Measurements from ENCODE around the gene FNDC11.
A peak's percentile ranks its signal among the peaks of the same experiment; 100 is the strongest.
"Not testable (repeated sequence)": the region's sequence is repeated elsewhere in the genome, so short reads cannot be mapped to it uniquely, and the experiment has no call there.

FNDC11 gene

DNA sequence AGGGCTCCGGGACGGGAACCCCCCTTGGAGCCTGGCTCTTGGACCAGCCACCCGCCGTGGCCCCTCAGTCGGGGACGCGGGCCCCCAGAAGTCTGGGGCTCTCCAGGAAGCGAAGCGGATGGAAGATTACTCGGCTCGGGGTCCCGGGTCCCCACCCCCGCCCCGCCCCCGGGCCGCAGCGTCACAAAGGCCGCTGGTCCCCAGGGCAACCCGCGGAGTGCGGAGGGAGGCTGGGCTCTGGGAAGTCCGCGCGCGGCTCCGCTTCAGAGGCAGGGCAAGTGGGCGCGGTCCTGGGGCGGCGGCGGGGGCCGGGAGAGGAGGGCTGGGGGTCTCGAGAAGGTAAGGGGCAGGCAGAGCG is at the start of gene FNDC11:
TSS of gene FNDC11 (plus strand) at position 227 of the 358 bp plus-strand sequence. CDS start 1,505 bp downstream, outside the sequence.
- DNase-seq (ENCODE audit: low spot score): peak; percentile 58

DNA sequence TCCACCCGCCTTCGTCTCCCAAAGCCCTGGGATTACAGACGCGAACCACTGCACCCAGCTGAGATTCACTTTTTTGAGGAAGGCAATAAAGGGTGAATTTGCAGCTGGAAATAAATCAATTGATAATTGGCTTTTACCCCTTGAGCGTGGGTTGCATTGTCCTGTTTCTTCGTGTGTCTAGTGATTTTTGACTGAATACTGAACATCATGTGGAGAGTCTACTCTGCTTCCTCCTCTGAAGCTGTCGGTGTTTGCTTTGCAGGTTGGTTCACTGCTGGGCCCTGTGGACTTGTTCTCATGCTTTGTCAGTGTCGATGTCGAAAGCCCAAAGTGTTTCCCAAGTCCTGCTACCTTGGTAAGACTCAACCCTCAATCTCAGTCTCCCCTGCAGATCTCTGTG is 49.3 kb upstream of the FNDC11 start:
- no peak for DNase-seq (ENCODE audit: low spot score)

- no peak for DNase-seq (ENCODE audit: low spot score)
These were observed 48.7 kb upstream of the FNDC11 start for GRCh38 chr20:63505281-63505680.

GRCh38 chr20:63505723-63506122 is 48.2 kb upstream of the FNDC11 start:
- no peak for DNase-seq (ENCODE audit: low spot score)

GRCh38 chr20:63507083-63507743 is 46.7 kb upstream of the FNDC11 start:
- DNase-seq (ENCODE audit: low spot score): no peak

GRCh38 chr20:63508072-63508768 is 45.7 kb upstream of the FNDC11 start:
- no peak for DNase-seq (ENCODE audit: low spot score)

GRCh38 chr20:63509088-63509564 is 44.8 kb upstream of the FNDC11 start:
- no peak for DNase-seq (ENCODE audit: low spot score)

DNA sequence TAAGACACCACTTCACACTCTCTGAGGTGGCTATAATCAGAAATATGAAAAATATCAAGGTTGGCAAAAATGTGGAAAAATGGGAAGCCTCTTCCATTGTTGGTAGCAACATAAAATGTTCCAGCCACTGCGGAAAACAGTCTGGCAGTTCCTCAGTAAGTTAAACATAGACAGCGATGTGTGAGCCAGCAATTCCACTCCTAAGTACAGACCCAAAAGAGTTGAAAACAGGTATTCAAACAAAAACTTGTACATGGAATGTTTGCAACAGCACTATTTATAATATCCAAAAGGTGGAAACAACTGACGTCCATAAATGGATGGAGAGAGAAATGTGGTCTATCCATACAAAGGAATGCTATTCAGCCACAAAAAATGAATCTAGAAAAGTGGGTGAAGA is 40.8 kb upstream of the FNDC11 start:
- DNase-seq (ENCODE audit: low spot score): no peak

GRCh38 chr20:63514520-63514919 is 39.4 kb upstream of the FNDC11 start:
- not testable (repeated sequence) for DNase-seq (ENCODE audit: low spot score)

GRCh38 chr20:63517376-63518309 is 36.3 kb upstream of the FNDC11 start:
- no peak for DNase-seq (ENCODE audit: low spot score)

- no peak for DNase-seq (ENCODE audit: low spot score)
These were observed 35.6 kb upstream of the FNDC11 start for GRCh38 chr20:63518351-63518861.

DNA sequence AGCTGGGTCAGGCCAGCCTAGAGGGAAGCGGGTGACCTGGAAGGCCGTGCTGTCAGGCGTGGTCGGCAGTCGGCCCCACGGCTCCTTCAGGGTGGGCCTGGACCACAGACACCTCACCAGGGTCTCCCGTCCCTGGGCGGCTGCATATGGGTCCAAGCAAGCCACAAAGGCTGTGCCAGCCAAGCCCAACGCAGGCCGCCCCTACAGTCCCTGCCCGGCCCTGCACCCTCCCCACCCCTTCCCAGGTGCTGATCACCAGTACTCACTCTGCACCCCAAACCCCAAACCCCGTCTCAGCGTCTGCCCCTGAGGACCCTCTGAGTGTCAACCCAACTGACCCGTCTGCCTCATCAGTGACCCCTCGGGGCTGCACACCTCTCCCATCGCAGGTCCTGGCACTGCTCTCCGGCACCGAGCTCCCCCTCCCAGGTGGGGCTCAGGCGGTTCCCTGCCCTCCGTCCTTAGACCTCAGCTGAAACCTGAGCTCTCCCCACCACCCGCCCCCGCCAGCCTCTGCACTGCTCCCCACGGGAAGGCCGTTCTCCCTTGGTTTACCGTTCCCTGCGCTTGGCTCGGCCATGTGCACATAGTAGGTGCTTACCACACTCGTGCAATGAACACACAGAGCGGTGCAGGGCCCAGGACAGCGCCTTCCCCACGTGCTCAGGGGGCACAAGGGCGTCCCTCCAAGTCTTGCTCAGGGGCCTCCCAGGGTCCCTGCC is 34.9 kb upstream of the FNDC11 start:
- DNase-seq (ENCODE audit: low spot score): no peak

DNA sequence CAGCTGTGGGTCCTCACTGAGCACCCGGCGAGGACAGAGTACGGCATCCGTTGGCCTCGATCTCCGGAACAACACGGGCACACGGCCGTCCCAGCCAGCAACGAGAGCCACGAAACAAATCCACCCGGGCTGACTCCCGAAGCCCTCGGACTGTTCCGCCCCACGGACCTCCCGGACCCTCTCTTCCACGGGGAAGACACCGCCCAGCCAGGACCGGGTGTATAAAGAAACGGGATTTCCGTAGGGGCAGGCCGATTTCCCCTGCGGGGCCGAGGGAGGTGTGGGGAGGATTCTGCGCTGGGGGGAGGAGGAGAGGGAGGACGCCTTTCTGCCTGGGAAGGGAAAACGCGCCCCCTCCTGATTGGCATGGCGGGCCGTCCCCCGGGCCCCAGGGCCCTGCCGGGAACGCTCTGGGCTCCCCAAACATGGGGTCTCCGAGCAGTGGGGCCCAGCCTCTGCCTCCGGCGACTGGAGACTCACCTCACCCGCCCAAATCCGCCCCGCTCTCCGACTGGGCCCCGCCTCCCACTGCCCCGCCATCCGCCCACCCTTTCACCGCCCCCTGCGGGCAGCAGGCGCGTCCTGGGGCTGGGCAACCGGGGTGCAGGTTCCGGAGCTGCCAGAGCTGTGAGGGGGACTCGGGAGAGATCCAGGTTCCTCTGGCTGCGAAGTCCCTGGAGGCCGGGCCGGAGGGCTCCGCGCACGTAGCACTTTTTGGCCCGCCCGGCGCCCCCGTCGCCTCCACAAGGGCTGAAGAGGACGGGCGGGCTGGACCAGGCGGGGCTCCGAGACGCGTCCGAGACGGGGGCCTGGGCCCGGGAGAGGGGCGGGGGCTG is 34.1 kb upstream of the FNDC11 start:
- DNase-seq (ENCODE audit: low spot score): peak; percentile 87

DNA sequence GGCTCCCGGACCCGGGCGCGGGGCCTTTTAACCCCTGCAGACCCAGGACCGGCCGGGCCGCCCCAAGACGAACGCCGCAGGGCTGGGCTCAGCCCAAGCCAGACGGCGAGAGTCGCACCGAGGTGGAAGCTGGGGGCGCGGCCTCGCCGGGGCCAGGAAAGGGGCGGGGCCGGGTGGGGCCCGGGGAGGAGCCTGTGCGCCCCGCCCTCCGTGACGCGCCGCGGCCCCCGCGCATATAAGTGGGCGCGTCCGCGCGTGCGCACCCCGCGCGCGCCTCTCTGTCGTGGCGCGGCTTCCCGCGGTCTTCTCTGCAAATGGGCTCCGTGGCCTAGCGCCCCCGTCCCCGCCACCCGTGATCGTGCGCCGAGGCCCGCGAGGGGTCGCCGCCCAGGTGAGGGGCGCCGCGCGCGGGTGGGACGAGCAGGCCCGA is 33.4 kb upstream of the FNDC11 start, which contains the start of gene PPDPF:
TSS of gene PPDPF (plus strand) at position 262 of the 430 bp plus-strand sequence. CDS start 544 bp downstream, outside the sequence.
- peak; percentile 100 for DNase-seq (ENCODE audit: low spot score)

DNA sequence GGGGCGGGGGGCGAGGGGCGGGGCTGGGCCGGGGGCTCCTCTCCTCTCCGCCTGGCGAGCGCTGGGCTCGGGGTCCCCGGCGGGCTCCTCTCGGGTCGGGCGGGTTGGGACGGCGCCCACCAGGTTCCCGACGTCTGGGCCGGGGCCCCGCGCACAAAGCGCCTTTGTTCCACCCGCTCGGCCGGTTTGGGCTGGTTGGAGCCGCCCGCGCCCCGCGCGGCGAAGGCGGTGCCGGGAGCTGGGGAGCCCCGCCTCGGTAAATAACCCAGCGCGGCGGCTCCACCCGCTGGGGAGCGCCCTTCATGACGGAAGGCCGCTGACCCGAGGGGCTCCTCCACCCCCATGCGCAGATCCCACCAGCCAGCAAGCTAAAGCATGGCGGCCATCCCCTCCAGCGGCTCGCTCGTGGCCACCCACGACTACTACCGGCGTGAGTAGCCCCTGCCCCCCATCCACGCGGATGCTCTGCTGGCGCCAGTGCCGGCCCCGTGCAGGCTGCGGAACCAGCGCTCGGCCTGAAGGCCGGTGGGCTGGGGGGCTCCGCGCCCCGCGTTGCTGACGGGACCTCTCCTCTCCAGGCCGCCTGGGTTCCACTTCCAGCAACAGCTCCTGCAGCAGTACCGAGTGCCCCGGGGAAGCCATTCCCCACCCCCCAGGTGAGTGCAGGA is 32.9 kb upstream of the FNDC11 start:
- DNase-seq (ENCODE audit: low spot score): peak; percentile 91

GRCh38 chr20:63521602-63522001 is 32.4 kb upstream of the FNDC11 start:
- no peak for DNase-seq (ENCODE audit: low spot score)

DNA sequence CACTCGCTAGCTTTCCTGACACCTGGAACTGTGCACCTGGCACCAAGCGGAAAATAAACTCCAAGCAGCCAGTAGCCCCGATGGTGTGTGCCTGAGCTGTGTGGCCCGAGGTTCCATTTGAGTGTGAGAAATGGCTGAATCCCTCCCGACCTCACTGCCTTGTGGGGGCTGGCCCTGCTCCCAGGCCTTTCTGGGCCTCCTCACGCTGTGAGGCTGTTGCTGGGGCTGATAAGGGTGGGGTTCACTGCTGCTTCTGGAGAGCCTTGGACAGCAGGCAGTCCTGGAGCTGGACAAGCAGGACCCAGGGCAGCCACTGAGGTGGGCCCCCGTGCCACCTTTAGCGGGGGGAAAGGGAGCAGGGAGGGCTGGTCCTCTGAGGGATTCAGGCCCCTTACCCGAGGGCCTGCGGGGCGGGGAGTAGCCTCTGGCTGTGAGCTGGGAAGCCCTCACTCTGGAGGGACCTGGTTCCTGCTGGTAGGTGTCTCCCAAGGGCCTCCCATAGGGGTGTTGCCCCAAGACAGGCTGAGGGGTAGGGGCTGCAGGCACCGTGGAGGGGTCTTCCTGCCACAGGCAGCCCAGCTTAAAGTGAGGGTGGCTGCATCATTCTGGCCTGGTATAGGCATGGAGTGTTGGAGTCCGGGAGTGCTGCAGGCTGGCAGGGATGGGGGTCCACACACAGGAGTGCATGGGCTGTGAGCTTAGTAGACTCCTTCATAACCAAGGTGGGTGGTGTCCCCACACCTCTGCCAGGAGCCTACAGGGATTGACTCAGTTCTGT is 31.7 kb upstream of the FNDC11 start:
- no peak for DNase-seq (ENCODE audit: low spot score)

DNA sequence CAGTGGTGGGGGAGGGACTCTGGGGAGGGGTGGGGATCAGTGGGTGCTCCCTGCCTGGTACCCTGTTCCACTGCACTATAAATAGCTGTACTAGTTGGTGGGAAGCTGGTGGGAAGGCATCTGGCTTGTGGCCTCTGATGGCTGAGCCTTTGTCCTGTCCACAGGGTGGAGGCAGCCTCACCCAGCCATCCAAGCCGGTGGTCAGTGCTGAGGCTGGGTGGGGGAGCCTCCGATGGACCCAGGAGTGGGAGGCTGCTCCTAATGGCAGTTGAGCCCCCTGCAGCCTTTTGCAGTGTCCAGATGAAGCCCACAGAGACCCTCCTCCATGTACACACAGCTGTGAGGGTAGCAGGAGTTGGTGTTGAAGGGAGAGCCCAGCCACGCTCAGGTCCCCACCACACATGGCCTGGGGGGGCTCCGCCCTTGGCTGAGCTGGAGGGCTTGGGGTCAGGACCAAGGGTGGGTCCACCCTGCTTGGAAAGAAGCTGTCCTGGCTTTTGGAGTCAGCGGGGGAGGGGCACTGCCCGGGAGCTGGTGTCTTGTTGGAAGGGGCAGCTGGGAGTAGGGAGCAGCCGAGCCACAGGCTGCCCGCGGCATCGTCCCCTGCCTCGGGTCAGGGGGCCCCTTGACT is 30.9 kb upstream of the FNDC11 start:
- no peak for DNase-seq (ENCODE audit: low spot score)

- DNase-seq (ENCODE audit: low spot score): no peak
These were observed 28.8 kb upstream of the FNDC11 start for GRCh38 chr20:63525185-63525584.
